ENCODE data around the gene DLG2. TPM values are rescaled to one million over a fixed set of nuclear protein-coding genes. Genes with fewer than 3 reads are reported as not detected.

The DLG2 gene
- total and polyA plus RNA-seq, 2 of the 8 experiments (the other 6 are each of a cell fraction or from before 2014, with no cell fraction given), result 1.7 to 14.3 TPM

DNA sequence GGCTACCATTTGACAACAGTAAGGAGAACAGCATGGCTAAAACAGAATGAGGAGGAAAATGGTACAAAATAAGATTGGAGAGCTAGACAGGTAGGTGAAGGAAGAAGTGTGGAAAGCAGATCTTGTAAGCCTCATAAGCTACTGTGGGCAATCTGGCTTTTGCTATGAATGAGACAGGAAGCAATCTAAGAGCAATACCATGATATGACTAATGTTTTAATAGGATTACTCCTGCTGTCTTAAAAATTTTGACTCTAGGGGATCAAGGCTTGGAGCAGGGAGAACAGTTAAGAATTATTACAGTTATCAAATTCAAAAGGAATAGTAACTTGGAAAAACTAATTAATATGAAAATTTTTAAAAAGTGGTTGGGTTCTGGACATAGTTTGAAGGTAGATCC, 1174.9 kb downstream of the DLG2 start:
- H4K20me1 ChIP-seq (replicated peaks in 1 of 2; ENCODE audit: control insufficient read depth in 1 of 2, insufficient read depth in 2 of 2, low read length in 2 of 2), result no peaks in the 10 kb centered on the region
- H3K27ac ChIP-seq (ENCODE audit: low read depth, low read length), result no peak overlapping the region
- no peak overlapping the region for H2BK12ac ChIP-seq (ENCODE audit: low read depth, low read length)
- no peak overlapping the region for H3K56ac ChIP-seq (replicated peaks; ENCODE audit: insufficient read length, low read depth, low read length)
- no peak overlapping the region for H3K14ac ChIP-seq (ENCODE audit: insufficient read length)
- no peaks in the 10 kb centered on the region for H3K23me2 ChIP-seq (ENCODE audit: low read depth, low read length)
- no peak overlapping the region for H3K23ac ChIP-seq (ENCODE audit: insufficient read length)
- ChIA-PET POLR2A (ENCODE audit: partially characterized antibody) (interaction anchor here (1.9 kb wide), 1 partner anchor 14 kb away, joined by 4 read pairs; no protein-coding TSS in a partner anchor), CTCF (ENCODE audit: partially characterized antibody) (interaction anchor here (0.6 to 1.8 kb wide), 3 partner anchors 20 to 84 kb away, joined by 3 to 5 read pairs (median 5); no protein-coding TSS in a partner anchor)
- FAIRE-seq (no peak), DNase-seq (ENCODE audit: low read depth in 1 of 2, low spot score in 2 of 2) (no peak)
- H3K9ac ChIP-seq (replicated peaks in 1 of 4; ENCODE audit: extremely low read depth in 1 of 4, low read depth in 3 of 4, low read length in 3 of 4), result no peak overlapping the region
- no peak overlapping the region for H3K4ac ChIP-seq (replicated peaks; ENCODE audit: insufficient read length, low read depth, low read length)
- H3K79me1 ChIP-seq (ENCODE audit: low read depth, low read length), result no peaks in the 10 kb centered on the region
- no peaks in the 10 kb centered on the region for H3K79me2 ChIP-seq (ENCODE audit: control insufficient read depth in 1 of 2, insufficient read depth in 2 of 2, low read length in 2 of 2)
- H2BK120ac ChIP-seq (replicated peaks; ENCODE audit: low read depth, low read length), result no peak overlapping the region
- H4K8ac ChIP-seq (ENCODE audit: extremely low read depth, insufficient read depth, low read length), result no peak overlapping the region
- no peak overlapping the region for H2AK5ac ChIP-seq (ENCODE audit: low read depth, low read length)
- H2BK5ac ChIP-seq (ENCODE audit: low read depth, low read length), result no peak overlapping the region
- no peaks in the 10 kb centered on the region for H3K36me3 ChIP-seq (ENCODE audit: control insufficient read depth in 2 of 4, insufficient read depth in 4 of 4, low read length in 3 of 4)
- no peak overlapping the region for H4K91ac ChIP-seq (replicated peaks; ENCODE audit: insufficient read length, low read length)
- no peaks in the 10 kb centered on the region for H3K9me3 ChIP-seq (ENCODE audit: insufficient read depth in 2 of 2, low read depth in 1 of 2, low read length in 1 of 2)
- H2BK20ac ChIP-seq (ENCODE audit: low read length), result no peak overlapping the region
- H2AFZ ChIP-seq (ENCODE audit: low read length), result no peak overlapping the region
- H3K18ac ChIP-seq (ENCODE audit: extremely low read depth, low read length), result no peak overlapping the region
- no peak overlapping the region for H2BK15ac ChIP-seq (ENCODE audit: low read length)
- H4K5ac ChIP-seq (ENCODE audit: insufficient read length, low read depth, low read length), result no peak overlapping the region
- no peaks in the 10 kb centered on the region for H3K27me3 ChIP-seq (replicated peaks in 1 of 4; ENCODE audit: control insufficient read depth in 3 of 4, extremely low read depth in 1 of 4, insufficient read depth in 3 of 4, low read length in 3 of 4)
- H3K4me3 ChIP-seq (ENCODE audit: extremely low read depth in 1 of 4, insufficient read depth in 2 of 4, low read depth in 3 of 4, low read length in 4 of 4), result no peak overlapping the region
- H3K4me2 ChIP-seq (ENCODE audit: insufficient read depth in 1 of 2, low read depth in 2 of 2, low read length in 2 of 2), result no peak overlapping the region
- H3K4me1 ChIP-seq (replicated peaks in 1 of 4; ENCODE audit: control insufficient read depth in 3 of 4, insufficient read depth in 4 of 4, low read length in 3 of 4), result no peaks in the 10 kb centered on the region
- TF ChIP-seq CBX5 (IDR thresholded peaks at IDR 0.05; ENCODE audit: low read depth, low read length) (no peak), RXRA (IDR thresholded peaks at IDR 0.05; ENCODE audit: insufficient read depth, low read depth, low read length) (no peak), RFX5 (IDR thresholded peaks at IDR 0.05; ENCODE audit: borderline replicate concordance, low read depth, low read length) (no peak), POU5F1 (IDR thresholded peaks at IDR 0.05; ENCODE audit: low read depth, low read length) (no peak), EP300 (IDR thresholded peaks at IDR 0.05; ENCODE audit: borderline replicate concordance in 1 of 2, low read depth in 2 of 2, low read length in 2 of 2) (no peak), EGR1 (IDR thresholded peaks at IDR 0.05; ENCODE audit: borderline replicate concordance, low read depth, low read length) (no peak), BACH1 (IDR thresholded peaks at IDR 0.05; ENCODE audit: low read length) (no peak), FOSL1 (IDR thresholded peaks at IDR 0.05; ENCODE audit: insufficient read depth, low read depth, low read length) (no peak), ATF2 (IDR thresholded peaks at IDR 0.05; ENCODE audit: low read length) (no peak), KDM5A (IDR thresholded peaks at IDR 0.05; ENCODE audit: low read length) (no peak), TAF7 (optimal IDR thresholded peaks at IDR 0.05; ENCODE audit: borderline replicate concordance, low read depth, low read length) (no peak)
- TF ChIP-seq, protein P1, sequence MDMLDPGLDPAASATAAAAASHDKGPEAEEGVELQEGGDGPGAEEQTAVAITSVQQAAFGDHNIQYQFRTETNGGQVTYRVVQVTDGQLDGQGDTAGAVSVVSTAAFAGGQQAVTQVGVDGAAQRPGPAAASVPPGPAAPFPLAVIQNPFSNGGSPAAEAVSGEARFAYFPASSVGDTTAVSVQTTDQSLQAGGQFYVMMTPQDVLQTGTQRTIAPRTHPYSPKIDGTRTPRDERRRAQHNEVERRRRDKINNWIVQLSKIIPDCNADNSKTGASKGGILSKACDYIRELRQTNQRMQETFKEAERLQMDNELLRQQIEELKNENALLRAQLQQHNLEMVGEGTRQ (IDR thresholded peaks at IDR 0.05; ENCODE audit: low read length), result no peak
